WI38 (cell line): ENCODE results near the gene SEMA6A.

Experiments
- H3K4me3 ChIP-seq: 2 replicates; pipeline ENCODE4 v1.5.1; 2011; ENCODE audit warnings: low read depth, mild to moderate bottlenecking, control low read depth, low read length
- CTCF ChIP-seq: IDR thresholded peaks from 2 replicates; pipeline ENCODE4 v1.5.1; 2012; ENCODE audit warnings: low read depth, mild to moderate bottlenecking, control low read depth, low read length

The SEMA6A gene

GRCh38 chr5:116492776-116493175 is 81.8 kb downstream of the SEMA6A start:
- TF ChIP-seq CTCF: no peak
- H3K4me3 ChIP-seq: no peak overlapping the region

- no peak for TF ChIP-seq CTCF
- no peak overlapping the region for H3K4me3 ChIP-seq
Measured at GRCh38 chr5:116492016-116492623, 82.5 kb downstream of the SEMA6A start.

- TF ChIP-seq CTCF: no peak
- H3K4me3 ChIP-seq: no peak overlapping the region
Measured at GRCh38 chr5:116488356-116489041, 86.1 kb downstream of the SEMA6A start.

- no peak overlapping the region for H3K4me3 ChIP-seq
- TF ChIP-seq CTCF: no peak
Measured at GRCh38 chr5:116487045-116487444, 87.6 kb downstream of the SEMA6A start.

- no peak for TF ChIP-seq CTCF
Measured at GRCh38 chr5:116486588-116486987, 88.0 kb downstream of the SEMA6A start.

GRCh38 chr5:116484645-116485044 is 90.0 kb downstream of the SEMA6A start:
- no peak overlapping the region for H3K4me3 ChIP-seq
- TF ChIP-seq CTCF: no peak

More at GRCh38 chr5:116486588-116486987, 88.0 kb downstream of the SEMA6A start:
- no peak overlapping the region for H3K4me3 ChIP-seq

- TF ChIP-seq CTCF: no peak
Measured at GRCh38 chr5:116482394-116482793, 92.2 kb downstream of the SEMA6A start.

More at GRCh38 chr5:116482394-116482793, 92.2 kb downstream of the SEMA6A start:
- H3K4me3 ChIP-seq: no peak overlapping the region
